WERI-Rb-1 (cell line): Measurements from ENCODE around the gene SSTR1.
"Not testable (repeated sequence)": the region's sequence is repeated elsewhere in the genome, so short reads cannot be mapped to it uniquely, and the experiment has no call there.

Experiments used
- DNase-seq: peaks from one replicate; pipeline ENCODE4 v3.0.0-alpha.2; 2020
- H3K27ac ChIP-seq: fragments of 250-450 bp; sonication (Bioruptor Pico); 2 replicates; pipeline ENCODE4 v1.5.1; 2020; ENCODE audit warnings: mild to moderate bottlenecking, moderate library complexity
- H3K27me3 ChIP-seq: fragments of 250-450 bp; sonication (Bioruptor Pico); 2 replicates; pipeline ENCODE4 v1.5.1; 2021; ENCODE audit warnings: mild to moderate bottlenecking, low read depth, moderate library complexity; ENCODE audit not compliant: insufficient read depth, severe bottlenecking
- H3K36me3 ChIP-seq: fragments of 250-450 bp; sonication (Bioruptor Pico); 2 replicates; pipeline ENCODE4 v1.5.1; 2020; ENCODE audit warnings: mild to moderate bottlenecking, moderate library complexity
- H3K4me3 ChIP-seq: 2 replicates; pipeline ENCODE4 v1.5.1; 2011; ENCODE audit warnings: low read depth, mild to moderate bottlenecking, control low read depth, low read length
- H3K9me3 ChIP-seq: fragments of 250-450 bp; sonication (Bioruptor Pico); 2 replicates; pipeline ENCODE4 v1.5.1; 2021; ENCODE audit warnings: mild to moderate bottlenecking, moderate library complexity; ENCODE audit not compliant: severe bottlenecking
- CTCF ChIP-seq: IDR thresholded peaks from 2 replicates; pipeline ENCODE4 v1.5.1; 2011; ENCODE audit warnings: low read depth, mild to moderate bottlenecking, control low read depth, inconsistent platforms, low read length

SSTR1 gene

DNA sequence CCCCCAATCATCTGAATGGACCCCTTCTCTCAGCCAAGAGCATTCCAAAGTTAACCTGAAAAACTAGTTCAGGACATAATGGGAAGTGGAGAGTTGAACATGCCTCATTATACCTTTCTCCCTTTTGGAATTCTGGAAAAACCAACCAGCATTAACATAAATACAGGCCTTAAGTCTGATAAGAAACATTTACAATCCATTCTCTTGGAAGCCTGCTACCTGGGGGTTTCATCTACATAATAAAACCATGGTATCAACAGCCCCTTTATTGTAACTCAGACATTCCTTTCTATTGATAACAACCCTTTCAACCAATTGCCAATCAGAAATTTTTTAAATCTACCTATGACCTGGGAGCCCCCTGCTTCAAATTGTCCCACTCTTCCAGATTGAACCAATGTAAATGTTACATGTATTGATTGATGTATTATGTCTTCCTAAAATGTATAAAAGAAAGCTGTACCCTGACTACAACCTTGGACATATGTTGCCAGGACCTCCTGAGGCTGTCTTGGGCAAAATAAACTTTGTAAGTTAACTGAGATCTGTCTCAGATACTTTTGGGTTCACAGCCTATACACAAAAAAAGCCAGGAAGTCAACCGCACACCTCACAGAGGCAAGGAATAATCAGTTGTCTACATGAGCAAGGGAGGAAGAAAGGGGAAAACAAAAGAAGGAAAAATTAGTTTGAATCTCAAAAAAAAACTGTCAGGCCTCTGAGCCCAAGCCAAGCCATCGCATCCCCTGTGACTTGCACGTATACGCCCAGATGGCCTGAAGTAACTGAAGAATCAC lies 17.6 kb upstream of the SSTR1 start:
- no peak overlapping the region for H3K4me3 ChIP-seq
- H3K9me3 ChIP-seq = no peaks in the 10 kb centered on the region
- no peaks in the 10 kb centered on the region for H3K27me3 ChIP-seq
- H3K27ac ChIP-seq = no peak overlapping the region
- DNase-seq = no peak
- no peak for TF ChIP-seq CTCF
- H3K36me3 ChIP-seq = no peaks in the 10 kb centered on the region

- not testable (repeated sequence) for DNase-seq, H3K4me3 ChIP-seq, H3K27me3 ChIP-seq
Observed at GRCh38 chr14:38190846-38191245, 16.9 kb upstream of the SSTR1 start.

GRCh38 chr14:38191491-38191890 lies 16.2 kb upstream of the SSTR1 start:
- not testable (repeated sequence) for H3K27ac ChIP-seq, H3K4me3 ChIP-seq, H3K36me3 ChIP-seq, H3K27me3 ChIP-seq, H3K9me3 ChIP-seq, DNase-seq

More at GRCh38 chr14:38190846-38191245, 16.9 kb upstream of the SSTR1 start:
- not testable (repeated sequence) for H3K9me3 ChIP-seq, H3K27ac ChIP-seq, H3K36me3 ChIP-seq

DNA sequence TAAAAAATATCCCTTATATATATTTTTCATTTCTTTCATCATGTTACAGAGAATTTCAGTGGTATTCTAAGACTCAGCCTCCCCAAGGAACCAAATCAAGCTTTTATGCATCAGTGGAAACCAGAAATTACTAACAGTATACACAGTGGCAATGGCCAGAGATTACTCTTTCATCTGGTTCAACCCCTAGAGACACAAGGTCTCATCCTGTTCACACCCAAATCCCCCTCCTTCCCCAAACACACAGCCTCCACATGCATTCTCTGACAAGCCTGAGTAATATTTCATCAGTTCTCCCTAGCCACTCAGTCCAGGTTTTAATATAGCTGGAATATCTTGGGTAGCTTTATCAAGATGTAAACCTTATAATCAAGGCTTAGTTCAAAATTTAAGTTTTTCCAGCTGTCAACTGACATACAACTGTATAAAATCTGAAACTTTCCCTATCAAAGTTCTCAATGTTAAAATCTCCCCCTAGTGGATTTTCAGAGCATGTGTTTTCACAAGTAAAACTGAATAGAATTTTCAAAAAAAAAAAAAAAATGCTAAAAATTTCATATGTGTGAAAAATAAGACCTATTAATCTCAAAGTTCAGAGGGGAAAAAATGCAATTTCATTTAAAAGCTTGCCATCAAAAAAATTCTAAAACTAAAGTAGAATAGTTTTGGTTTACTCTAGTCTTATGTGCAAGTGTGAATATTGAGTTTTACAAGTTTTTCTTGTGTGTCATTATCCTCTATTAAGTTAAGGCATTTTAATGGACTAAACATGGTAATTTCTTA lies 10.5 kb upstream of the SSTR1 start:
- Histone ChIP-seq H3K36me3 (no peaks in the 10 kb centered on the region), H3K27ac (no peak overlapping the region), H3K9me3 (no peaks in the 10 kb centered on the region), H3K4me3 (no peak overlapping the region), H3K27me3 (no peaks in the 10 kb centered on the region)
- TF ChIP-seq CTCF = no peak
- no peak for DNase-seq

- Histone ChIP-seq H3K27ac (no peak overlapping the region), H3K9me3 (no peaks in the 10 kb centered on the region), H3K36me3 (no peaks in the 10 kb centered on the region), H3K4me3 (no peak overlapping the region), H3K27me3 (no peaks in the 10 kb centered on the region)
- DNase-seq = no peak
- TF ChIP-seq CTCF = no peak
Observed at GRCh38 chr14:38197784-38198335, 9.8 kb upstream of the SSTR1 start.

DNA sequence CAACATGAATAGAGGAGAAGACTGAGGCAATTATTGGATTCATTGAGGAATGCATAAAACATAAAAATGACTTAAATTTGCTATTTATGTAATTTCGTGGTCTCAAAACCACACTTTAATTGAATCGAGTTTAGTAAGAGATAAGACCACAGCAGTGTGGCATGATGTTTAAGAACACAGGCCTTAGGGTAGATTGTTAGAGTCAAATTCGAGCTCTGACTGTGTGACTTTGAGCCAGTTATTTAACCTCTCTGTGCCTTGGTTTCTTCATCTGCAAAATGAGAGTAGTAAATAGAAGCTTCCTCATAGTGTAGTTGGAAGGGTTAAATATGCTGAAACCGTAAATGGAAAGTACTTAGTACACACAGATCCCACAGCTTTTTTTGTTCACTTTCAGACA lies 9.3 kb upstream of the SSTR1 start:
- Histone ChIP-seq H3K36me3 (no peaks in the 10 kb centered on the region), H3K4me3 (no peak overlapping the region), H3K27ac (no peak overlapping the region), H3K27me3 (no peaks in the 10 kb centered on the region), H3K9me3 (no peaks in the 10 kb centered on the region)
- no peak for DNase-seq
- TF ChIP-seq CTCF = no peak
